Transverse colon (tissue), 4 donors: ENCODE measurements around the gene LCNL1. TPM values are rescaled to one million over a fixed set of nuclear protein-coding genes. Genes with fewer than 3 reads are reported as not detected.

Source experiments
- DNase-seq: peaks from one replicate; pipeline ENCODE4 v3.0.0-alpha.2; 2019
- H3K27ac ChIP-seq, 4 donors: fragments of 200-600 bp; sonication (generic); 2 replicates each; pipeline ENCODE4 v1.5.1; 2016 to 2018; ENCODE audit warnings: inconsistent platforms in 4 of 4
- H3K27me3 ChIP-seq: fragments of 200-600 bp; sonication (generic); 2 replicates; pipeline ENCODE4 v1.5.1; 2017; ENCODE audit warnings: inconsistent platforms
- H3K36me3 ChIP-seq, 4 donors: fragments of 200-600 bp; sonication (generic); 2 replicates each; pipeline ENCODE4 v1.5.1; 2017 to 2019; ENCODE audit warnings: inconsistent platforms in 4 of 4
- H3K4me1 ChIP-seq, 4 donors: fragments of 200-600 bp; sonication (generic); 2 replicates each; pipeline ENCODE4 v1.5.1; 2017 to 2020; ENCODE audit warnings: inconsistent platforms in 4 of 4
- H3K4me3 ChIP-seq, 4 donors: fragments of 200-600 bp; sonication (generic); 1 replicate in 1 of 4; 2 replicates in 3 of 4; pipeline versions ENCODE4 v1.5.1 to v1.6.1; 2017 to 2019; ENCODE audit warnings: inconsistent platforms in 4 of 4
- H3K9me3 ChIP-seq, 2 donors: fragments of 200-600 bp; sonication (generic); 2 replicates each; pipeline ENCODE4 v1.5.1; 2017 to 2019; ENCODE audit warnings: inconsistent platforms in 2 of 2
- CTCF ChIP-seq, 5 experiments: fragments of 200-600 bp in 3 of 5; fragments of 450-650 bp in 2 of 5; sonication (generic) in 3 of 5; IDR thresholded peaks; 1 replicate in 2 of 5; 2 replicates in 3 of 5; pipeline ENCODE4 v1.5.1; 2016 to 2017; ENCODE audit warnings: antibody characterized with exemption in 5 of 5, inconsistent platforms in 3 of 5, mild to moderate bottlenecking in 2 of 5, moderate library complexity in 1 of 5
- EP300 ChIP-seq: sonication (generic); formaldehyde crosslinking; IDR thresholded peaks from one replicate; pipeline ENCODE4 v1.6.1; 2017; ENCODE audit warnings: antibody characterized with exemption, low read depth
- POLR2A ChIP-seq: fragments of 450-650 bp; IDR thresholded peaks from one replicate; pipeline ENCODE4 v1.6.1; 2016; ENCODE audit warnings: antibody characterized with exemption, mild to moderate bottlenecking, moderate library complexity
- POLR2AphosphoS5 ChIP-seq, 3 donors: sonication (generic); formaldehyde crosslinking; IDR thresholded peaks; one replicate each; pipeline ENCODE4 v1.6.1; 2016; ENCODE audit warnings: antibody characterized with exemption in 3 of 3
- WGBS, 2 donors: methylation state at CpG; one replicate each; pipeline ENCODE4 v1.1.5; 2018; ENCODE audit warnings: low coverage in 1 of 2; 5-methylcytosine and 5-hydroxymethylcytosine counted together
- in situ Hi-C, 4 donors: fragments of 200-750 bp; cut with MboI; loops; one replicate each; pipeline versions ENCODE4 v1.15.0 to v1.15.1; 2017; ENCODE audit warnings: low sequenced_read_pairs in 3 of 4, low pct_ligation_motif_present in 1 of 4, low pct_unique_long_range_greater_than_20kb in 1 of 4
- intact Hi-C: fragments of 100-400 bp; cut with DNase I; formaldehyde crosslinking; loops from one replicate; pipeline ENCODE4 v1.15.1; 2023; ENCODE audit warnings: low total_unique reads
- total RNA-seq, 4 donors: library from RNA; depleted of rRNA; stranded (reverse); fragments of >200 nt; gene quantifications; one replicate each; pipeline ENCODE4 v1.1.0, GENCODE V29; 2016

The LCNL1 gene
- total RNA-seq, 4 donors from 2014 or later = 0.27 to 0.75 TPM; not detected in 2

GRCh38 chr9:136977649-136978072, 5.1 kb upstream of the LCNL1 start:
- Histone ChIP-seq H3K4me1 (peaks cover 0 to 19% (median 8%) of the 10 kb centered on the region in 4 donors), H3K9me3 (no peaks in the 10 kb centered on the region), H3K4me3 (peak overlapping the region; percentile 19 to 55 (median 30)), H3K27me3 (peaks cover 6% of the 10 kb centered on the region), H3K27ac (peak overlapping the region; percentile 14 to 35 (median 30)), H3K36me3 (no peaks in the 10 kb centered on the region)
- in situ Hi-C loops (no loop called here), intact Hi-C loops (no loop called here)
- no peak for DNase-seq
- TF ChIP-seq EP300 = no peak
- TF ChIP-seq POLR2AphosphoS5 (IDR thresholded peaks at IDR 0.05) = no peak
- TF ChIP-seq CTCF (IDR thresholded peaks at IDR 0.05) = no peak
- TF ChIP-seq POLR2A = no peak
- 21% methylated on average over 18 of the region's 33 CpGs; no CpG with 5 or more reads in 1 of the 2 donors for WGBS, 2 donors

DNA sequence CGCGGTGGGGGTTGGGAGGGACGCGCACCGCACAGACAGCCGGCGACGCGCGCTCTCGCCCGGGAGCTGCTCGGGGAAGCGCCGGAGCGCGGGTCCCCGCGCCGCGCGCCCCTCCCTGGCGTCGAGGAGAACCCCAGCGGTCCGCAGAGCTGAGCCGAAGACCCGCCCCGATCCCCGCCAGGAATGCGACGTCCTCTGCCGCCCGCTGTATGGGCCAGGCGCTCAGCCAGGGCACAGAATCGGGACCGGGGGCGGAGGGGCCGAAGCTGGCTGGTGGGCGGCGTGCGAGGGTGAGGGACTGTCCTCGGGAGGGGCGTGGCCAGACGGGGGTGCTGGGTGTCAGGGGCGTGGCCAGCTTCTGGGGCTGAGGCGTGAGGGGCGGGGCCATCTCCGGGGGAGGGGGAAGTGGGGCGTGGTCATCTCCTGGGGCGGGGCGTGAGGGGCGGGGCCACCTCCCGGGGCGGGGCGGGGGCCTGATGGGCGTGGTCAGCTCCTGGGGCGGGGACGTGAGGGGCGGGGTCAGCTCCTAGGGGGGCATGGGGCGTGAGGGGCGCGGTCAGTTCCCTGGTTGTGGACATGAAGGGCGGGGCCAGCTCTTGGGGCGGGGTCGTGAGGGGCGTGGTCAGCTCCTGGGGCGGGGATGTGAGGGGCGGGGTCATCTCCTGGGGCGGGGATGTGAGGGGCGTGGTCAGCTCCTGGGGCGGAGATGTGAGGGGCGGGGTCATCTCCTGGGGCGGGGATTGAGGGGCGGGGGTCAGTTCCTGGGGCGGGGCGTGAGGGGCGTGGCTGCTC, 4.5 kb upstream of the LCNL1 start:
- intact Hi-C loops (no loop called here), in situ Hi-C loops (no loop called here)
- H3K9me3 ChIP-seq = no peaks in the 10 kb centered on the region
- H3K27ac ChIP-seq = peak overlapping the region; percentile 14 to 35 (median 30)
- 11% methylated on average over 44 of the region's 78 CpGs; no CpG with 5 or more reads in 1 of the 2 donors for WGBS, 2 donors
- TF ChIP-seq POLR2AphosphoS5 (IDR thresholded peaks at IDR 0.05) (no peak), CTCF (IDR thresholded peaks at IDR 0.05) (no peak), EP300 (no peak), POLR2A (no peak)
- peaks cover 0 to 19% (median 8%) of the 10 kb centered on the region in 4 donors for H3K4me1 ChIP-seq
- peaks cover 8% of the 10 kb centered on the region for H3K27me3 ChIP-seq
- H3K36me3 ChIP-seq = no peaks in the 10 kb centered on the region
- peak overlapping the region; percentile 19 to 55 (median 30) for H3K4me3 ChIP-seq
- peak; percentile 65 for DNase-seq

- intact Hi-C loops = no loop called here
- TF ChIP-seq POLR2A (no peak), EP300 (no peak), CTCF (IDR thresholded peaks at IDR 0.05) (no peak), POLR2AphosphoS5 (IDR thresholded peaks at IDR 0.05) (no peak)
- WGBS, 2 donors = 62% methylated on average over 37 of the region's 41 CpGs; no CpG with 5 or more reads in 1 of the 2 donors
- Histone ChIP-seq H3K4me1 (peaks cover 0 to 19% (median 8%) of the 10 kb centered on the region in 4 donors), H3K9me3 (no peaks in the 10 kb centered on the region), H3K27ac (no peak overlapping the region), H3K4me3 (no peak overlapping the region), H3K36me3 (no peaks in the 10 kb centered on the region), H3K27me3 (peaks cover 15% of the 10 kb centered on the region)
- in situ Hi-C loops = no loop called here
- no peak for DNase-seq
Measured at GRCh38 chr9:136978865-136979544, 3.8 kb upstream of the LCNL1 start.

DNA sequence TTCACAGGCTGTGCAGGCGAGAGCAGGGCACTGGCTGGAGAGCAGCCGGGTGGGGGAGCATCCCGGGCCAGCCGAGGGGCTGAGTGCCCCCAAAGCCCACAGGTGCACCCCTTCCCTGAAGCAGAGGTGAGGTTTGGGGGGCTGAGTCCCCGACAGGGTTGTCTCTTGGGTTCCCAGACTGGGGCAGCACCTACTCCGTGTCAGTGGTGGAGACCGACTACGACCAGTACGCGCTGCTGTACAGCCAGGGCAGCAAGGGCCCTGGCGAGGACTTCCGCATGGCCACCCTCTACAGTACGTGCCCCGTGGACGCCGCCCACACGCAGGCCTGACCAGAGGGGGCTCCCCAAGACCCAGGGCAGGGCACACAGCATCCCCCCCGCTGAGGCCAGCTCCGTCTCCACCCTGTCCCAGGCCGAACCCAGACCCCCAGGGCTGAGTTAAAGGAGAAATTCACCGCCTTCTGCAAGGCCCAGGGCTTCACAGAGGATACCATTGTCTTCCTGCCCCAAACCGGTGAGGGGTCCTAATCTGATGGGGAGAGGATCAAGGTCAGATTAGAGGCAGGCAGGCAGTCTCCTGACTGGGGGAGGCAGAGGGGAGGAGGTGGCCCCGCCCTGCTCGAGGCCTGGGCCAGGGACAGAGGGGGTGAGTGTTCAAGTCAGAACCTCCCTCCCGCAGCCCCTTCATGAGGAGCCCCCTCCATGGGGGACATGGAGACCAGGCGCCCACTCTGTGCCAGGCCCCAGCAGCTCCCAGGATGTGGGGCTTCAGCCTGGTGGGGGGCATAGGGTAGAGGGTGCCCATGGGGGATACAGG, 2.8 kb upstream of the LCNL1 start:
- Histone ChIP-seq H3K27me3 (peaks cover 25% of the 10 kb centered on the region), H3K4me3 (no peak overlapping the region), H3K36me3 (no peaks in the 10 kb centered on the region), H3K4me1 (peaks cover 0 to 17% (median 8%) of the 10 kb centered on the region in 4 donors), H3K9me3 (no peaks in the 10 kb centered on the region), H3K27ac (no peak overlapping the region)
- no peak for DNase-seq
- no peak for TF ChIP-seq POLR2AphosphoS5 (IDR thresholded peaks at IDR 0.05)
- no peak for TF ChIP-seq POLR2A
- no peak for TF ChIP-seq EP300
- TF ChIP-seq CTCF (IDR thresholded peaks at IDR 0.05) = no peak
- intact Hi-C loops (no loop called here), in situ Hi-C loops (no loop called here)
- 71 to 79% methylated on average over 4 to 26 of the region's 26 CpGs for WGBS, 2 donors
